ENCODE data around the gene DNASE2.
"Not testable (repeated sequence)": the region's sequence is repeated elsewhere in the genome, so short reads cannot be mapped to it uniquely, and the experiment has no call there.

Gene DNASE2, protein sequence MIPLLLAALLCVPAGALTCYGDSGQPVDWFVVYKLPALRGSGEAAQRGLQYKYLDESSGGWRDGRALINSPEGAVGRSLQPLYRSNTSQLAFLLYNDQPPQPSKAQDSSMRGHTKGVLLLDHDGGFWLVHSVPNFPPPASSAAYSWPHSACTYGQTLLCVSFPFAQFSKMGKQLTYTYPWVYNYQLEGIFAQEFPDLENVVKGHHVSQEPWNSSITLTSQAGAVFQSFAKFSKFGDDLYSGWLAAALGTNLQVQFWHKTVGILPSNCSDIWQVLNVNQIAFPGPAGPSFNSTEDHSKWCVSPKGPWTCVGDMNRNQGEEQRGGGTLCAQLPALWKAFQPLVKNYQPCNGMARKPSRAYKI

DNA sequence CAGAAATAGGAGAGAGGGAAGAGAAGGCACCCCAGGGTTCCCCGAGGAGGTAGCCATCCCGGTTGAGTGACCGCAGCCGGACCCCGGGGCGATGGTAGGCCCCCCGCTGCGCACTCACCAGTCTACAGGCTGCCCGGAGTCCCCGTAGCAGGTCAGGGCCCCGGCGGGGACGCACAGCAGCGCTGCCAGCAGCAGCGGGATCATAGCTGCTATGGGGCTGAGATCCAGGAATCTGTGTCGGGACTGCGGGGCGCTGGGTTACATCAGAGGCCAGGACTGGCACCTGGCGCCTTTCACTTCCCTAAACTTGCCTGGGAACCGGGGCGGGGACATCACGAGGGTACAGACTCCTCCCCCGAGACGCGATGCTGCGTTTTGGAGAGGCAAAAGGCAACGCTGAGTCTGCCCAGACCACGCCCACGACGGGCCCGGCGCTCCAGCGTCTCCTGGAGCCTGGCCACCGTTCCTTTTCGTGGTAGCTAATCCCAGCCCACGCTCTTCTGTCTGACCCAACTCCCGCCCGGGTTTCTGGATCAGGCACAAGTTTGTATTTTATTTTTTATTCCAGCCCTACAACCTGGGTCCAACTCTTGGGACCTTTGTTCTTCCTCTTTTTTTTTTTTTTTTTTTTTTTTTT is at the start of gene DNASE2:
Gene DNASE2, minus strand, starts transcription at position 278 of the 637 bp plus-strand sequence. Its CDS starts 74 bp downstream, at position 204.
- peak; percentile 70 for DNase-seq

DNA sequence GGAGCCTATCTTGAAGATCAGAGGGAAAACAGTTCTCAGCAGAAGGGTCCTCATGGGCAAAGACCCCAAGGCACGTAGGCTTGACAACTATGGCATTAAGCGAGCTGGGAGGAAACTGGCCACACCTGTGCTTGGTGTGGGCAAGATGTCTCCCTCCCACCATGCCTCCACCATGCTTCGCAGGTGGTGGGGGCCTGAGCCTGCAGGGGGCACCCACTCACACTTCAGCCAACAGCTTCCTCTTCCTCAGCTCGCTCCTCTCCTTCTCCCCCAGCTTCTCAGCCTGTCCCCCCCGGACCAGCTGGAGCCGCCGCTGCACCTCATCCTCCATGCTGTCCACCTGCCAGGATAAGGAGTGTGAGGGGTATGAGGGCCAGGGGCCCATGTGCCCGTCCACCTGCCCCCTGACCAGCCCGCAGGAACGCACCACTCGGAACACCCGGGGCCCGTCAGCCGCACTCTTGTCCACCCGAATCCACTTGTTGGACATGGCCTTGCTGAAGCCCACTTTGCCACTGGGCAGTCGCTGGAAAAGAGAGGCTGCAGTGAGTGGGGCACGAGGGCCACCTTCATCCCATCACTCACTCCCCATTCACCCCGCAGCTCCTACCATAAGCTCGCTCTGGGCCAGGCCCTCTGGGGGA is 48.9 kb upstream of the DNASE2 start:
- no peak for DNase-seq

DNA sequence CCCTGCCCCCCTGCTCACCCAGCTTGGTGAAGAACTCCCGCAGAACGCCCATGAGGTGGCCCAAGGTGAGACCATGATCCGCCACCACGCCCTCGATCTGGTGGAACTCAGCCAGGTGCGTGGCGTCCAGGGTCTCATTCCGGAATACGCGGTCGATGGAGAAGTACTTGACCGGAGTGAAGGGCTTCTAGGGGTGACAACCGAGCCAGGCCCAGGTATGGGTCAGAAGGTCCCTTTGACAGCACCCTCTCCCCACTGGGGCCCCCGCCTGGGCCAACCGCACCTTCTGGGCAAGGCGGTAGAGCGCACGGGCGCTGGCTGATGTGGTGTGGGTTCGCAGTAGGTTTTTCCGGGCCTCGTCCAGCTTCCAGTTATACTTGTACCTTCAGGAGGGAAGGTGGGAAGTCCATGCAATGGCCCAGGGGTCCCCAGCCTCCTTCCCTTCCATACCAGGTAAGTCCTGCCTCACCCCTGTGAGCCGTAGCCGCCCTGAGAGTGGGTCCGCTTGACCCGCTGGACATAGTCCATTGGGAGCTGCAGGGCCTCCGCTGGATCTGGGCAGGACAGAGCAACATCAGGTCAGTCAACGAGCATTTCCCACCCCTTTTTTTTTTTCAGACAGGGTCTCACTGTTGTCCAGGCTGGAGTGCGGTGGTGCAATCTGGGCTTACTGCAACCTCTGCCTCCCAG is 43.5 kb upstream of the DNASE2 start:
- DNase-seq = no peak

DNA sequence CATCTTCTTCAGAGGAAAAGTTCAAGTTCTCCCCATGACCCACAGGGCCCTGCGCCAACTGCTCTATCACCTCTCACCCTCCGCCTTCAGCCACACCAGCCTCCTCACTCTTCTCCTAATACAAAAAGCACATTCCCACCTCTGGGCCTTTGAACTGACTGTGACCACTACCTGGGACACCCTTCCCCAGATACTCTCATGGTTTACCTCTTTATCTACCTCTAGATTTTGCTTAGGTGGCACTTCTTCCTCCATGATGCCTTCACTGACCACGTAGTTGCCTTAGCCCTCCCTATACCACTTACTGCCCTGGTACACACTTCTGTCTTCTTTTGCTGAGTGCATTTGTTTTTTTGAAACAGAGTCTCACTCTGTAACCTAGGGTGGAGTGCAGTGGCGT is 41.7 kb upstream of the DNASE2 start:
- no peak for DNase-seq

DNA sequence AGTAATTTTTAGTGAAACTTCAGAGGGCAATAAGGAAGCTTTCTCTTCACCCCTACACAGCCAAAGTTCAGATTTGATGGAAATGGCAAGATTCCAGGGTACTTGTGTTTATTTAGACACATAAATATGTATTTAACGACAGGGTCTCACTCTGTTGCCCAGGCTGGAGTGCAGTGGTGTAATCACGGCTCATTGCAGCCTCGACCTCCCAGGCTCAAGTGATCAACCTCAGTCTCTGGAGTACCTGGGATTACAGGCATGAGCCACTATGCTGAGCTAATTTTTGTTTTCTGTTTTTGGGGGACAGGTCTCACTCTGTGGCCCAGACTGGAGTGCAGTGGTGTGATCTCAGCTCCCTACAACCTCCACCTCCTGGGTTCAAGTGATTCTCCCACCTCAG is 39.8 kb upstream of the DNASE2 start:
- no peak for DNase-seq

DNA sequence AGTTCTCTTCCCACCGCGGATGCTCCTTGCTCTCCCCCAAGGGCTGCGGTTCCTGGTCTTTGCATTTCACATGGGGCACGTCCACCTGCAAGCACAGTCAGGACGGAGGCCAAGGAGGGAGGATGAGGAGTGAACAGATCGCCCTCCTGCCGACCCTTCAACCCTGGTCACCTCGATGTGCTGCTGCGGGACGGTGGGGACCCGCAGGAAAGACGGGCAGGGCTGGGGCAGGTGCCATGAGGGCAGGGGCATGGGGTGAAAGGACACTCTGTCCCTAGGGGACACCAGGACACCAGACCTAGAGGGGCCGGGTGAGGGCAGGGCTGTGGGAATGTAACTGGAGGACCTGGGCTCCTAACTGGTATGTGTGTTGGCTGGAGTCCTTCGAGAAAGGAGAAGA is 37.0 kb upstream of the DNASE2 start:
- no peak for DNase-seq

DNA sequence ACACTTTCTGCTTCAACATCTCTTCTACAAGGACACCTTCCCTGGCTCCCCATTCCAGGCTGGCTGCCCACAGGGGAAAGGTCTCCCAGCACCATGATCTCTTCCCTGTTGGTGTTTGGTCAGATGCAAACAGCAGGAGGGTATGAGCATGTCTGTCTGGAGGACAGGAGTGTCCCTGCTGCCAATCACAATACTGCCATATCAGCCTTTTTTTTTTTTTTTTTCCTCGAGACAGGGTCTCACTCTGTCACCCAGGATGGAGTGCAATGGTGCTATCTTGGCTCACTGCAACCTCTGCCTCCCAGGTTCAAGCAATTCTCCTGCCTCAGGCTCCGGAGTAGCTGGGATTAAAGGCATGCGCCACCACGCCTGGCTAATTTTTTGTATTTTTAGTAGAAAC is 34.6 kb upstream of the DNASE2 start:
- not testable (repeated sequence) for DNase-seq

DNA sequence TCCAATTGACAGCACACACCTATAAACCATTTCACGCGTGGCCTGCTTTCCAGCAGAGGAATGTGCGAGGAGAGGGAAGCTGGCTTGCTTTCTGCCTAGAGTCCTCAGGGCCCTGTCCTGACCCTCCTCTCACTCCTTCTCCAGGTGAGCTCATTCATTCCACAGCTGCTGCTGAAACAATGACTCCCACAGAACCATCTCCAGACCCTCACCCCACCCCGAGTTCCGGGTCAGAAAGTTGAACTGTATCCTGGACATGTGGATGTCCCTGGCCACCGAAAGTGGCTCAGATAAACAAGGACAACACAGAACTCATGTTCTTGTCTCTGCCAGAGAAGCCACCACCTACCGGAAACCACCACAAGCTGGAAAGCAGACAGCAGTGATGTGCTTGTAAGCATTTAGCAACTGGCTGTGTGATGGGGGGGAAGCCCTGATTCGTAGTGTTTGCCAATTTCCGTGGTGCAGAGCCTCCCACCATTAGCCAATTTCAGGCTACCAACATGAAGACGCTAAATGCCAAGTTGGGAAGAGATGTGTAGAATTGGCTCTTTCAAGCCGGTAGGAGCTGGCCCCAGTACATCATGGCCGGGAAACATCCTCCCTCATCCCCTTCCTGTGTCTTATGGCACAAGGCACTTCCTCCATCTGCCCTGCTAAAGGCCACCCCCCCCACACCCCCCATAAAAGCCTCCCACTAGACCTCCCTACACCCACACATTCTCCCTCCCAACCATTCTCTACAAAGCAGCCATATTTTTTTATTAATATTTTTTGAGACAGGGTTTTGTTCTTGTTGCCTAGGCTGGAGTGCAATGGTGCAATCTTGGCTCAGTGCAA is 32.8 kb upstream of the DNASE2 start:
- no peak for DNase-seq

DNA sequence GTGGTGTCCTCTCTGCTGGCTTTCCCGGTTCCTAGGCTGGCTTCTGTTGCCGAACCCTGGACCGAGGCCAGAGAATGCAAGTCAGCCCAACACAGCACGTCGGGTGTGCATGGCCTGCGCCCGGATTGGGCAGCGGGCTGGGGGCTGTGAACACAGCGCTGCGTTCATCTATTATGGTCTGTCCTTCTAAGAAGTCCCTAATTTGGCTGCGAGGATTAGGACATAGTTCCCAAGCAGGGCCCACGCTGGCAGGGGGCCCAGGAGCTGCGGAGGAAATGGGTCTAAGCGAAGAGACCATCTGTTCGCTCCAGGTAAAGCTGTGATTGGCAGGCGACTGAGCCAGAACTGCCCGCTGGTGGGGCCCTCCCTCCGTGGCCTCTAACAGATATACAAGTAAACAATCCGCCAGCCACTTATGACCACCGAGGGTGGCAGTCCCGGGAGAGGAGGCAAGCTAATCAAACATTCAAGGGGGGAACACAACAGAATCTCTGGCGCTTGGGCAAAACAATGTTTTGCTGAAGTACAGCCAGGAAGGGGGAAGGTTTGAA is 31.8 kb upstream of the DNASE2 start:
- DNase-seq = no peak

DNA sequence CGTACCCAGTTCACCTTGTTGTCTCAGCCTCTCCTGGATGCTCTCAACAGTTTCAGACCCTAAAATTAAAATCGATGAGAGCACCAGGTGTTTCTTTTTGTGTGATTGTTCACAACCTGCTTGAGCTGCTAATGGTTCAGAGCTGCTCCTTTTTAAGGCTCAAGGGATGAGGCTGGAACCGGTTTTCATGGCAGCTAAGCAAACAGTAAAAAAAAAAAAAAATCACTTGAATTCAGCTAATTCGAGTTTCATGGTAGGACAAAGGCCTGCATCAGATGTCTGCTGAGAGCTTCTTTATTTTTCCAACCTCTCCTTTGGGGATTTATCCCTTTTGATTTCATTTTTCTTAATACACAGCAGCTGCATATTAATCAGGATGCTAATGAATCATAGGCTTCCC is 31.3 kb upstream of the DNASE2 start:
- no peak for DNase-seq

DNA sequence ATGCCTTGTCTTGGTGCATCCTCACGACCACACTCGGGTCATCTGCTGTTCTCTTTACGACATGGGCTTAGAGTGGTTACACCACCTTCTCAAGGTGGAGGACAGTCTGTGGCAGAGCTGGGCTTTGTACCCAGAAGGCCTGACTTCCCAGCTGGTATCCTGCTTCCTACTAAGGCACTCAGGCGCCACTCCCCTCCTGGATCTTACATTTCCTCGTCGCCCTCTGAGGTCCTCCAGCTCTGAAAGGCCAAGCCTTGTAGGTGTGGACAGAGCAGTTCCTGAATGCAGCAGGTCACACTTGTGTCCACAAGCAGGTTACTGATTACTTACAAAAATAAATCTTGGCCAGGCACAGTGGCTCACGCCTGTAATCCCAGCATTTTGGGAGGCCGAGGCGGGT is 25.9 kb upstream of the DNASE2 start:
- DNase-seq = no peak

DNA sequence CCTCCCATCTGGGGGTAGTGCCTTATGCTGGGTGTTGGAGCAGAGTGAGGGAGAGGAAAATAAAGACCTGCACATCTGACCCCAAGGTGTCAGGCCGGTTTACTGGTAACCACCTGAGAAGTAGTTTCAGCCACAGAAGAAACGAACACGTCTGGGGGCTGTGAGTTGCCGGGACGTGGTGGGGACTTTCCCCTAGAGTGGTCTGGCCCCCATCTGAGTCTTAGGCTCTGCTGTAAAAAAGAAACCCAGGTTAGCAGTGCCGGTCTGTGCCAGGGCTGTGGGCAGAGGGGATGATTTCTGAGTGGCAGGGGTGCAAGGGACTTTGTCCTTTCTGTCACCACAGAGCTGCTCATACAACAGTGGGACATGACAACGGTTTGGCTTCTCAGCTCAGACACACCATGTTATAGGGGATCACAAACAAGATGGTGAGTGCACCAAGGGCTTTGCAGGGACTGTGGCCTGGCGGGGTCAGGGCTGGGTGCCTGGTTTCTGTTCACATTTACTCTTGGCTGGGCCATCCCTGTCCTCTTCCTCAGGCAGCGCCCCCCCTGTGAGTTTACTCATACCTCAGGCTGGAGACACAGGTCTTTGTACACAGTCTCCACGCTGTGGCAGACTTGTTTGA is 18.8 kb upstream of the DNASE2 start:
- peak; percentile 82 for DNase-seq

DNA sequence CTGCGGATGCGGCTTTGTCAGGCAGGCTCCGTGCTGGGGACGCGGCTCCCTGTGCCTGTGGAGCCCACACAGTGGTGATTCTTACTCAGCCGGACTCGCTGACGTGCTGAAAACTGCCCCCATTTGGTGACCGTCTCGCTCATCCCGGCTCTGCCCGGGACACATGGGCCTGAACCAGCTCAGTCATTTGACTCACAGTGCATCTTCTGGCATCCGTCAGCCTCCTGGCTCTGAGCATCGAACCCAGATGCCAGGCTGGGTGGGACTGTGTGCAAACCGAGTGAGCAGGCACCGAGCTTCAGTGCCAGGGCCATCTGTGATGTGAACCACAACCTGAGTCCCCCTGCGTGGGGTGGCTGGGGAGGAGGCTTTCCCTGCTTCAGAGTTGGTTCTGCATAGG is 15.2 kb upstream of the DNASE2 start:
- no peak for DNase-seq

DNA sequence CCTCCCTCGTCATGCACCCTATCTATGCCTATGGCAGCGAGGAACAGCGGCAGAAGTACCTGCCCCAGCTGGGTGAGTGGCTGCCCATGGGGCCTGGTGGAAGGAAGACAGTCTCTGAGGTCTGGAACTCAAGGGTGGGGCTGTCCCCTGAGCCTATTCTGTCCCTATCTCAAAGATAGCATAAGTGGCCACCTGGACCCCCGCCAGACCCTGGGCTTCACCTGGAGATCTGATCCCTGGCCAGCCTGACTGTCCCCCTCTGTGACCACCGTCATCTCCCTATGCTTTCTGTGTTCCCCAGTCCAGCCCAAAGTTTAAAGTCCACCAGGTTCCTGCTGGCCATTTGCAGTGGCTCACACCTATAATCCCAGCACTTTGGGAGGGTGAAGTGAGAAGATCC is 12.3 kb upstream of the DNASE2 start:
- DNase-seq = no peak

DNA sequence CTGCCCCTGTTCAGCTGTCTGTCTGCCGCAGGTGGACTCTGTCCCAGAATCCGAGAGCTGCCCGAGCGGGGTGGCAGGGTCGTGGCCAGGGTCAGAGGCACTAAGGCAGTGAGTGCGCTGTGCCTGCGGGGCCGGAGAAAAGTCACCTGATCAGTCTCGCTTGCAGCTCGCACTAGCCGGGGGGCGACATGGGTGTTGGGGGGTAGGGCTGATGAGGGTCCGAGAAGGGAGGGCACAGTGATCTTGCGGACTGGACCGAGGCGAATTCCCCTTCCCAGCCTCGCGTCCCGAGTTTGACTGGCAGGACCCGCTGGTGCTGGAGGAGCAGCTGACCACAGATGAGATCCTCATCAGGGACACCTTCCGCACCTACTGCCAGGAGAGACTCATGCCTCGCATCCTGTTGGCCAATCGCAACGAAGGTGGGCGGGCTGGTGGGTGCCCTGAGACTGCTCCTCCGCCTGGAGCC is 10.3 kb upstream of the DNASE2 start:
- DNase-seq = no peak

DNA sequence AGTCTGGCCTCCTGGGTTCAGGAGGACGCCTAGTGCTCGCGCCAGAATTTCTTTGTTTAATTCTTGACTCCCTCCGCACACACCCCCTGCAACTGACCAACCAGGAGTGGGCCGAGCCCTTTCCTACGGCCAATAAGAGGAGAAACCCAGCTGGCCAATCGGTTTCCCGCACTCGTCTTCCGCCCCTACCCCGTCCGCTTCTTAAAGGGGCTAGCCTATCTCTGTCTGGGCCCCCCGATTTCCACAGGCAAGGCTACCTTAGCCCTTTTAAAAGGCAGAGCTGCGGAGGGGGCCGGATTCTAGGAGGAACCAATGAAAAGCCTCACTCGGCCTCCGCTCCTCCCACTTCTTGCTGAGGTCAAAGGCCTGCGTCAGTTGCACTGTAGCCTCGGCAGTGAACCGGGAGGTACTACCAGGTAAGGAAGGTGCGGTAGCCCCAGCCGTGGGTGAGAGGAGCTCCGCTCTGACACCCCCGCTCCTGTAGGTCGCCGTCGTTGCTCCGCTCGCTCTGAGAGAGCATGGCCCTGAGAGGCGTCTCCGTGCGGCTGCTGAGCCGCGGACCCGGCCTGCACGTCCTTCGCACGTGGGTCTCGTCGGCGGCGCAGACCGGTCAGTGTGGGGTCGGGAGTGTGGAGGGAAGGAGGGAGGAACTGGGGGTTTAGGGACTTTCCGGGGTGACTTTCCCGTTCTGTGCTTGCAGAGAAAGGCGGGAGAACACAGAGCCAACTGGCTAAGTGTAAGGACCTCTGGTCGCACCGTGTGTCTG is 9.7 kb upstream of the DNASE2 start, which contains the start of gene GCDH:
Gene GCDH, plus strand, starts transcription at position 374 of the 766 bp plus-strand sequence. Its CDS starts 145 bp downstream, at position 519.
- DNase-seq = peak; percentile 97

DNA sequence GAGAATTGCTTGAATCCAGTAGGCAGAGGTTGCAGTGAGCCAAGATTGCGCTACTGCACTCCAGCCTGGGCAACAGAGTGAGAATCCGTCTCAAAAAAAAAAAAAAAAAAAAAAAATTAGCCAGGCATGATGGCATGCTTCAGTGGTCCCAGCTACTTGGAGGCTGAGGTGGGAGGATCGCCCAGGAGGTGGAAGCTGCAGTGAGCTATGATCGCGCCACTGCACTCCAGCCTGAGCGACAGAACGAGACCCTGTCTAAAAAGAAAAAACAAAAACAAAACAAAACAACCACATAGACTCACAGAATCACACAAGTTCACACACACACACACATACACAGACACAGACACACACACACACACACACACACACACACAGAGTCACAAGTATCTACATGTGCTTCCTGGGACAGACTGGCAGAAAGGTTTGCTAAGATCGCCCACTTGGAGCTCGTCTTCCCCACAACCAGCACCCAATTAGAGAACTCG is 9.1 kb upstream of the DNASE2 start:
- not testable (repeated sequence) for DNase-seq

DNA sequence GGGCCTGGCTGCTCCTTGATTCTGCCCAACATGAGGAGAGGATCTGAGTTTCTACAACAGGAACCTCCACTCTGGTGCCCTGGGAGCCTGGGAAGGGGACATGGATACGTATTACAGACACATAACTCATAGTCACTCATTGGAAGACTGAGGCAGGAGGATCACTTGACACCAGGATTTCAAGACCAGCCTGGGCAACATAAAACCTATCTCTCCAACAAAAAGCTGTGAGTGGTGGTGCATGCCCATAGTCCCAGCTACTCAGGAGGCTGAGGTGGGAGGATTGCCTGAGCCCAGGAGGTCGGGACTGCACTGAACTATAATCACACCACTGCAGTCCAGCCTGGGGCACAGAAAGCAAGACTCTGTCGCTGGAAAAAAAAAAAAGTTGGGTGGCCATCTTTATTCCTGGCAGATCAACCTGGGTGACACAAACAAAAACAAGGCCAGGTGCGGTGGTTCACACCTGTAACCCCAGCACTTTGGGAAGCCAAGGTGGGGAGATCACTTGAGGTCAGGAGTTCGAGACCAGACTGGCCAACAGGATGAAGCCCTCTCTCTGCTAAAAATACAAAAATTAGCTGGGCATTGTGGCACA is 6.9 kb upstream of the DNASE2 start:
- no peak for DNase-seq

DNA sequence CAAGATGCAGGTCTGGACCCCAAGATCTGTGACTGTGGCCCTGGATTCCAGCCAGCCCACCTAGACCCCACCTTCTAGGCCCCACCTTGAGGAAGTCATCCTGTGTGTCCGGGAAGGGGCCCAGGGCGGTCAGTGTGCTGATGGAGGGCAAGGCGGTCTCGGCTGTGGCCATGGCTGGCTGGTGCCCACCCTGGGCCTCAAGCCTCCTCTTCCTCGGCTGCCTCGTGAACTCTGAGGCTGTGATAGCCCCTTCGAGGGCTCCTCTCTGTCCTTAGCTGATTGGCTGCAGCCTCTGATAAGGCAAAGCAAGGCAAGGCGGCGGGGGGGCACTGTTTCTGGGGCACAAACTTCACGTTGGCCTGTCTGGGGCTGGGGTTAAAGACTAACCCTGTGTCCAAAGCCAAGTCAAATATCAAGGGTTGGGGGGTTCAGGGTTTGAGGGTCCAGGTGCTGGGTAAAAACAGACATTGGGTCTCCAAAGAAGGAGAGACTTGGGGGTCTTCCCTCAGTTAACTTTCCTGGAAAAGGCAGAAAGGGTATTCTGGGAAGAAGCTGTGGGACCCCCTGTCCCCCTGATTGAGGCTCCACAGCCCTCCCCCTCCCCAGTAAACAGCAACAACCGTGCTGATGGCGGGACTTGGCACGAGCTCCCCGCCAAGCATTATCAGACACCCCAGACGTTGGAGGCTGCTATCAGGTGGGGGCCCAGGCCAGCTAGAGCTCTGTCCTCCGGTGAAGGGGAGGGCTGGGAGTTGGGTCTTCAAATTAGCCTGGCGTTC is 5.9 kb upstream of the DNASE2 start, which contains the start of gene KLF1:
Gene KLF1, minus strand, starts transcription at position 233 of the 779 bp plus-strand sequence. Its CDS starts 61 bp downstream, at position 172.
- no peak for DNase-seq
